HG03354 (cell line): ENCODE data around the gene IPO9.
"Not testable (repeated sequence)": the region's sequence is repeated elsewhere in the genome, so short reads cannot be mapped to it uniquely, and the experiment has no call there.

ENCODE experiments used
- ATAC-seq: cut with Tn5 transposase; IDR thresholded peaks from one replicate; pipeline ENCODE4 v1.9.1; 2021; ENCODE audit warnings: mild to moderate bottlenecking; ENCODE audit not compliant: unreplicated experiment, poor library complexity, severe bottlenecking

IPO9 gene

DNA sequence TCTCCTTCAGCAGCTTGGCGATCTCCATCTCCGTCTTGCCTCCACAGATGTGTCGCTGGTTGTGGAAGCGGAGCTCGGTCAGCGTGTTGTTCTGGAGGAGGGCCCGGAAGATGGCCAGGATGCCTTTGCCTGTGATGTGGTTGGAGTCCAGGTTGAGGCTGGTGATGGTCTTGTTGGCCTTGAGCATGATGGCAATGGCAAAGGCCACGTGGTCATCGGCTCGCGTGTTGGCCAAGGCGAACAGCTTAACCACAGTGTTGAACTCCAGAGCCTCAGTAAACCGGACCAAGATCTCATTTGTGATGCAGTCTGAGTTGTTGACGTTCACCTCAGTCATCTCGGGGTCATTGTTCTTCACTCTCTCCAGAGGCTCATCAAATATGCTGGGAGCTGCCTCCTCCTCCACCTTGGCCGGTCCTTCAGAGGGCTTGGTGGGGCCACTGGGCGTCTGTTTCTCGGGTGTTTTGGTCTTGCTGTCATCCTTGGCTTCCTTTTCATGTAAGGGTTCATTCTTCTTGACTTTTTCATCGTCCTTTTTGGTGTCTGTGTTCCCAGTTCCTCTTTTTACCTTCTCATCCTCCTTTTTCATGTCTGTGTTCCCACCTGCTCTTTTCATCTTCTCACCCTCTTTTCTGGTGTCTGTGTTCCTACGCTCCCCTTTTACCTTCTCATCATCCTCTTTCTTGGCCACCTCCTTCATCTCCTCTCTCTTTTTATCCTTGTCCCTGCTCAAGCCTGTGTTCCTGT is 70.9 kb downstream of the IPO9 start:
- no peak for ATAC-seq

DNA sequence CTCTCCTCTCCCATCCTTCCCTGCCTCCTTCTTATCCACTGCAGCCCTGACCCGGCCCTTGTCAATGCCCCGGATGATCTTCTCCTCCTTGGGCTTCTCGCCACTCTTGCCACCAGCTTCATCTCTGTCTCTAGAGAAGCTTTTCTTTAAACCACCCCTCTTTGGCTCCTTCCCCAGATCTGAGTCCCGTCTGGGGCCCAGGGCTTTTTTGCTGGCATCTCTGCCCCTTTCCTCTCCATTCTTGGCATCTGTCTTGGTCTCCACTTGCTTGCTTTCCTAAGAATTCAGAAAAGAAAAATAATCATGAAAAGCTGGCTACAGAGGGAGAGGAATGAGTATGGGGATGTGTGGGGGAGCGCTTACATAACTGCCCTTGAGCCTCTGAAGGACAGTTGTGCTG is 71.5 kb downstream of the IPO9 start:
- ATAC-seq: no peak

DNA sequence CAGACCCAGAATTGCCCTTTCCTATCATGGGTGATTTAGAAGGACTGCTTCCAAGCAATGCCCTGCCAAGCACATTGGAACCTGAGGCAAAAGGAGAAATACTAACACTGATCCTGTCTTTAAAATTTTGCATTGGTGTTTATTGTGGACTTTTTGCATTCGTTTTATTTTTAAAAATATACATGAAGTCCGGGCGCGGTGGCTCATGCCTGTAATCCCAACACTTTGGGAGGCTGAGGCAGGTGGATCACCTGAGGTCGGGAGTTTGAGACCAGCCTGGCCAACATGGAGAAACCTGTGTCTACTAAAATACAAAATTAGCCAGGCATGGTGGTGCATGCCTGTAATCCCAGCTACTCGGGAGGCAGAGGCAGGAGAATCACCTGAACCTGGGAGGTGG is 72.1 kb downstream of the IPO9 start:
- ATAC-seq: not testable (repeated sequence)

DNA sequence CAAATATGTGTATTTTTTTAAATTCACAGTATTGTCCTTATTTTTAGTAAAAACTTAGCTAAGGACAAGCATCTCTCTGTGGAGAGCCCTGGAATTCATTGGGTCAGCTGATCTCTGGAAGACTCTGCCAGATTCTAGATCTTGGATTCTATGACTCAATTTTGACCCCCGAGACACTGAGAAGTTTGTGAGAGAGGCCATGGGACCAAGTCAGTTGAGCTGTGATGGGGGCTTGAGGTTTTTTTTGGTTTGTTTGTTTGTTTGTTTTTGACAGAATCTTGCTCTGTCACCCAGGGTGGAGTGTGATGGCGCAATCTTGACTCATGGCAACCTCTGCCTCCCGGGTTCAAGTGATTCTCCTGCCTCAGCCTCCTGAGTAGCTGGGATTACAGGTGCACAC is 73.2 kb downstream of the IPO9 start:
- no peak for ATAC-seq

DNA sequence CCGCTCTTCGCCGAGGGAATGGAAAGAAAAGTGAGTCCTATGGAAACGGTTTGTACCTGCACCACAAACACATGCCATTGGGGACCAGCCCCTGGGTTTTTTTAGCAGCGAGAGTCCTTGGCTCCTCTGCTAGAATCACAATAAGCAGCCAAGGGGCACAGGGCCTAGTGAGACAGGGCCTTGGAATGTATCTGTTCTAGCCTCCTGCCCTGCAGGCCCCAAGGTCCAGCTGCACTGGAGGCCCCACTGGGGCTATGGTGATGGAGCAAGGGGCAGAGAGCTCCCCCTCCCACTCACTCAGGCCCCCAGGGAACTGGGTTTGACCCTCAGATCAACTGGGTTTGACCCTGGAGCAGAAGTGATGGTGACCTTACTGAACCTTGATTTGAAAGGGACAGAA is 74.2 kb downstream of the IPO9 start:
- no peak for ATAC-seq

DNA sequence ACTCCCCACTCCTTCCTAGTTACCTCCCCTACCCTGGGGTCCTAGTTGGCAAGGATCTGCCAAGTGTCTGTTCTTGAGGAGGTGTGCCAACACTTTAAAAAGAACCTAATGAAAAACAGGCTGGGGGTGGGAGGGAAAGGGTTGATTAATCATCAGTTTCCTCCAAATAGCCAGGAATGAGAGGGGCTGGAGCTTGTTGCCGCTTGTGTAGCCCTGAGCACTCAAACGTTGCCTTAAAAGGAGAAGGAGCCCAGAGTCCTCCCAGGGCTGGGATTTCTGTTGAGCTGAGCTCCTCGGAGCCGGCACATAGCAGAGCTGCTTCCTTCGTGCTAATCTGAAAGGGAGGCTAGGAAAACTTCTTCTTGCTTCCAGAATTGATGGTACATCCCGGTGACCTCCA is 75.6 kb downstream of the IPO9 start:
- no peak for ATAC-seq

DNA sequence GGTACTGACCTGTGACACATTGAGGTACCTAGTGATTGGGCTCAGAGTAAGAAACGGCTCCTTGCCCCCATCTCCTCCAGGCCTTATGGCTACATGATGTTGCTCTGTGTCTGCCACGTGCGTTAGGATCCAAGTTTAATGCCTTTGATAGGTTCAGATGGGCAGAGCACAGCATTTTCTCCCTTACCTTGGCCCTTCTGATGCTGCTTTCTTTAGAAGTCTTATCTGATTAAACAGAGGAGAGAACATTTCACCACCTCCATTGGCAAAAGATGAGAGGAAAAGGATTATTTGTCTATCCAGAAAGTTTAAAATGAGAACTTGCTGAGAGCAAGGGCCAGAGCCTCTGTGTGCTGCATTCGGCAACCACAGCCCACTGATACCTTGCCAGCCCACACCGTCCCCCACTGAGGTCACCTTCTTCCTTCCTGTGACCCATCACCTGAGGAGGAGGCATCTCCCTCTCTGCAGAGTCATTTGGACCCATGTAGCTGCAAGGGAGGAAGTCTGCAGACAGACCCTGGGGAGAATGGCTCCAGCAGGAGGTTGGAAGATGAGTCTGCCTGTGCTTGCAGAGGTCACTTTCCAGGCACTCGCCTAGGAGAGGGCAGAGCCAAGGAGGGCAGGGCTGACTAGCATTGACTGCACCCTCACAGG is 76.4 kb downstream of the IPO9 start:
- ATAC-seq: no peak

DNA sequence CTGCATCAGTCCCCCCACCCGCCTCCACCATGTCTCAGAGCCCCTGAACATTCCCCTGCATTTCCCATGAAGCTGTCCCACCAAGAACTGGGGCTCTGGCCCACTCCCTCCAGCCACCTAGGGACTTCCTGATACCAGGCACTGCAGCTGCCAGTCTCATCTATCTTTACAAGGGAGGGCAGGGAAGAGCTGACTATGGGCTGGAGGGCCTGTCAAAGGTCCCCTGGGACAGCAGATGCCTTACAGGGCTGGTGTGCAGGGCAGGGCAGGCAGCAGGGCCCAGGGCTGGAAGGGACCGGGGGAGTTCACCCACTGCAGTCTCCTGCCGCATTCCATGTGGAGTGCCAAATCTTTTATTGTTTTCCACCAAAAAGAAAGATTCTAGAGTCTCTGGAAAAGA is 77.4 kb downstream of the IPO9 start:
- no peak for ATAC-seq

DNA sequence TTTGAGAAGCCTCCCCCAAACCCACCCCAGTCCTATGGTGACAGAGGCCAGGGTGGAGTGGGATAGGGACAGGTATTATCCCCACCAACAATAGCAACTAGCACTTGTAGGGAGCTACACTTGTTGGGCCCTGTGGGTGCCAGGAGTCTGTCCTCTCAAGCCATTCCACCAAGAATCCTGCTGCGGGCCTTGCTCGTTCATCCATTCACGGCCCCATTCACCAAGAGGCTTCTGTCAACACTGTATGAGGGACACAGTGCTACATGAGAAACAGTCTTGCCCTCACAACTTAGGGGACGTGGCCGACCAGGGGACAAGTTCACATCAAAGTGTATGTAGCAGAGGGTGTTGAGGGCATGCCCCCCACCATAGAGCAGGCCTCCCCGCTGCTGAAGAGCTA is 78.7 kb downstream of the IPO9 start:
- no peak for ATAC-seq

DNA sequence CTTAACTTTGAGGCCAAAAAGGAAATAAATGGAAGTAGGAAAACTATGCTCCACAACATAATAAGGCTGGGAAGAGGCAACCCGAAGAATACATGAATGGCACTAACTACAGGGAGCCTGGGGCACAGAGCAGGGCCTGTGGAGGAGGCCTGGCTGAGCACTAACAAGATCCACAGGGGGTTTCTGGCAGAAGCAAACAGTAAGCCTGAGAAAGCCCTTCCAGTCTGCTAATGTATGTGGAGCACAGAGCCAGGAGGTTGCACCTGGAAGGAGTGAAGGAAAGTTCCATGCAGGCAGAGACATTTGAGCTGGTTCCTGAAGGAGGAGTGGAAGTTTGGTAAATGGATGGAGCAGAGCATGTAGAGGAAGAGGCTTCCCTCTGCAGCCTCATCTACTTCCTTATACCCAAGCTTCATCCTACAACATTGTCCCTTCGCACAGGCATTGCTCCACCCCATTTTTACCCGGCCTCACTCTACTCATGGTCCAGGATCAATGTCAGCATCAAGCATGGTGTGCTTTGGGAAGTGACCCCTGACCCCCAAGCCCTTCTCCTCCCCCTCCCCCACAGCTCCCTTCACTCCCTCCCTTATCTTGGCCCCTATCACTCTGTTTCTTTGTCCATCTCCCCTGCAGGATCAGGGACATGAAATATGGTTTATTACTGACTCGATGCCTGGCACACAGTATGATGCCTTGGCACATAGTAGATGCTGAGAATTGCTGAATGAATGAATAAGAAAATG is 83.0 kb downstream of the IPO9 start:
- ATAC-seq: no peak

DNA sequence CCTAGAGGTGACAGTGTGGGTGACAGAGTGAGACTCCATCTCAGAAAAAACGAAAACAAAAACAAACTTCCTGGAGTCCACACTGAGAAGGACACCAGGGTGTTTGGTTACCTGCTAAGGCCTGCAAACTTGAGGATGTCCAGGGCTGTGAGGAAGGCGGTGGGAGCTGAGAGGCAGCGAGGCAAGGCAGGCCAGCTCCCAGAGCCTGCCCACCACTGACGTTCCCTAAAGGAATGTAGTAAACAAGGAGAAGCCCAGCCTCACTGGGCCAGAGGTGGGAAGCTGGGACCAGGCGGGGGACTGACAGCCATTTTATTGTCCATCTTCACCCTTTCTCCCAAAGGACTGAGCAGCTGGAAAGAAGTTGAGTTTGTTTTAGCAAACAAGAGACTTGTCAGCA is 83.9 kb downstream of the IPO9 start:
- no peak for ATAC-seq

DNA sequence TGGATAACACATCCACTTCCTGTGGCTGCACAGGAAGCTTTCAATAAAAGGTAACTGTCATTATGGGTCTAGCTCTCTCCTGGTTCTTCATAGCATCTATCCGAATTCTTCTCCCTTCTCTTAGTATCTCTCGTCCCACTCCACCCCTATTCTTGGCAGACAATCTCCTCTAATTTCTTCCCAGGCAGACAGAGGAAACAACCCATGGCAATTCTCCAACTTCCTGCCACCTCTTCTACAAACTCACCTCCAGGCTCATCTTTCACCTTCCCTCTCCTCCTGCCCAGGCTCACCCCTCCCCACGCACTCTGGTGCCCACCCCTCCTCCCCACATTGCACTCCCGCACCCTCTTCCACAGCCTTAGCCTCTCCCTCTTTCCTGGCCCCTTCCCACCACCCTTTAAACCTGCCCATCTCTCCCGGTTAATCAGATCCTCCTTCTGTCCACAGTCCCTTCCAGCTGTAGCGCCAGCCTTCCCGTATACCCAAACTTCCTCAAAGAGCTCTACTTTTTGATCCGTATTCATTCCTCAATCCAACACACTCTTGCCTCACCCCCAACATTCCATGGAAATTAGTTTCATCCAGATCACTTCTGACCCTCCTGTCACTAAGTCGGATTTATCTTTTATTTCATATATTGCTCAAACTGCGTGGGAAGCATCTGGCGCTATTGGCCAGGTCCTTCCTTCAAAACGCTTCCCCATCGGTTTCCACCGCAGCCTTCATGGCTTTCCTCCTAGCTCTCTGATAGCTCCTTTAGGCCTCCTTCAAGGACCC is 85.7 kb downstream of the IPO9 start:
- ATAC-seq: no peak

DNA sequence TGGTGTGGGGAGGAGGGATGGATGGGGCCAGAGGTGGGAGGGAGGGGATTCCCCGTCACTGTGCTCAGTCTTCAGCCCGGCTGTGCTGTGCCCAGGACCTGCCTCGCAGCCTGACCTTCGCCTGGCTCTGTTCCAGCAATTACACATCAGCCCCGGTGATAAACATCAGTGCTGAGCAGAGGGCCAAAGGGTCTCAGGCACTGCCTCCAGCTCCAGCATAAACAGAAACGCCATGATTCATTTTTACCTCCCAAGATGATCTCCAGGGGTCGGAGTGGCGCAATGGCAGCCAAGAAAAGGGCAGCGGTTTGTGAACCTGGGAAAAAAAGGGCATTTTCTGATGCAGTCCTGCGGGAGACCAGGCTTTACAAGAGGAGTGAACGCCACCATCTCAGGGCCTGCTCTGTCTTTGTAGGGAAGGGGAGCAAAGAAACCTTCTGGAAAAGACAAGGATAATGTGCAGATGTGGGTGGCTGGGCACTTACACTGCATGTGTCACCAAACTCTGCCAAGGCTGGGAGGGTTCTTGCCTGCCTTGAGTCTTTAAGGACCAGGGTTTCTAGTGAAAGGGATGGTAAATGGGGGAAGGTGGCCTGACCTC is 87.8 kb downstream of the IPO9 start:
- no peak for ATAC-seq

DNA sequence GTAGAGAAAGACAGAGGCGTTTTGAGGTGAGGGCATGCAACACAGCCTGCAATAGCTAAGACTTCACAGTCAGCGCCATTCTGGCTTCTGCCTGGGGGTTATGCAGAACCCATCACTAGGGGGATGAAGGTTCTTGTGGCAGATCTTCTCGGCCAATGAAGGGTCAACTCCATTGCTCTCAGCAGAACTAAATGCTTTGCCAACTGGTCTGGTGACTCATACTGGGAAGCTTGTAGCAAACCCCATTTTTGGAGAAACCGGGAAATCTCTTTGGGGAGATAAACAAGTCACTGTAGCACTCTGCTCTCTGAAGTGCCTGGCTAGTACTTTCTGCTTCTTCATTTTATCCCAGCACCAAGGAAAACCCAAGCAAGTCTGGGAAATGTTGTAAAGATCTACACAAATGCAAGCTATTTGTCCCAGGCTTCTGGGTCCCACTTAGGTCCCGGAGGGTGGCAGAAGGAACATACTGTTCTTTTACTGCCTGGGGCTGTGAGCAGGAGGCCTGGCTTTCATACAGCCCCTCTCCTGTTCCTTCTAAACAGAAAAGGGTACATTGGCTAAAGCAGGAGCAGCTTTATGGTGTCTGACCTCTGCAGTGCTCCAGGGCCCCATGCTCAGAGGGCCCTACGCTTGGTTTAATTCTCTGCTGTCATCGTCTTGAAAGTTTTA is 88.5 kb downstream of the IPO9 start:
- ATAC-seq: no peak

DNA sequence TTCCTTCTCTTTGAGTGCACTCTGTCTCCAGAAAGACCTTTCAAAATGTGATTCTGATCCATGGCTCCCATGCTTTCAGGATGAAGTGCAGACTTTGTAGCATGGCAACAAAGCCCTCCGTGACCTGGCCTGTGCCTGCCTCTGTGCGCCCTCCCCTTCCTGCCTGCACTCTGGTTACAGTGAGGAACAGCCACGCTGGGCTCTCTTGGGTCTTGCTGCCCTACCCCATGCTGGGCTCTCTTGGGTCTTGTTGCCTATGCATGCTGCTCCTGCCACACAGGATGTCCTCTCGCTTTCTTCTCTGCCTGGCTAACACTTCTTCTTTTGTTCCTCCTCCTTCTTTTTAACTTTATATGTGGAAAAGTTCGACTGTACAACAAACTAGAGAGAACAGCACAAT is 89.4 kb downstream of the IPO9 start:
- ATAC-seq: no peak

DNA sequence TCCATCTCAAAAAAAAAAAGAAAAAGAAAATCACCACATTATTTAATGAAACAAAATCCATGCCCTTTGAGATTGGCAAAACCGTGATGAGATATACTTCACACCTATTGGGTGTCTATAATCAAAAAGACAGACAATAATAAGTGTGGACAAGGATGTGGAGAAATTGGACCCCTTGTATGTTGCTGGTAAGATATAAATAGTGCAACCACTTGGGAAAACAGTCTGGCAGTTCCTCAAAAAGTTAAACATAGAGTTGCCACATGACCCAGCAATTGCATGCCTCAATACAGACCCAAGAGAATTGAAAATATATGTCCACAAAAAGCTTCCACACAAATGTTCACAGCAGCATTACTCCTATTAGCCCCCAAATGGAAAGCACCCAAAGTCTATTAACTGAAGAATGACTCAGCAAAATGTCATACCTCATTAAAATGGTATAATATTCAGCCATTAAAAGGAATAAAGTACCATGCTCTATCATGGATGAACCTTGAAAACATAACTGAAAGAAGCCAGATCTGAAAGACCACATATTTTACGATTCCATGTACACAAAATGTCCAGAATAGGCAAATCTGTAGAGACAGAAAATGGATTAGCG is 93.1 kb downstream of the IPO9 start:
- ATAC-seq: no peak

DNA sequence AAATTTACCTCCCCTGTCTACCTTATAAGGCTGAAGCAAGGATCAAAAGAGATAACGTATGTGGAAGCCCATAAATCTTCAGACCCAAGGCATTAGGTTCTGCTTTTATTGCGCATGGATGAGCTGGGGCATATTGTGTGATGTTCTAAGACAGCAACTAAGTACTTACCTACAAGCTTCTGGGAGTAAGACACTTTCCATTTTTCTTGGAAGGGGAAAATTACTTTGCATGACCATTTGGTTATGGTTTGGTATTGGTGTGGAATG is 96.3 kb downstream of the IPO9 start:
- ATAC-seq: no peak

DNA sequence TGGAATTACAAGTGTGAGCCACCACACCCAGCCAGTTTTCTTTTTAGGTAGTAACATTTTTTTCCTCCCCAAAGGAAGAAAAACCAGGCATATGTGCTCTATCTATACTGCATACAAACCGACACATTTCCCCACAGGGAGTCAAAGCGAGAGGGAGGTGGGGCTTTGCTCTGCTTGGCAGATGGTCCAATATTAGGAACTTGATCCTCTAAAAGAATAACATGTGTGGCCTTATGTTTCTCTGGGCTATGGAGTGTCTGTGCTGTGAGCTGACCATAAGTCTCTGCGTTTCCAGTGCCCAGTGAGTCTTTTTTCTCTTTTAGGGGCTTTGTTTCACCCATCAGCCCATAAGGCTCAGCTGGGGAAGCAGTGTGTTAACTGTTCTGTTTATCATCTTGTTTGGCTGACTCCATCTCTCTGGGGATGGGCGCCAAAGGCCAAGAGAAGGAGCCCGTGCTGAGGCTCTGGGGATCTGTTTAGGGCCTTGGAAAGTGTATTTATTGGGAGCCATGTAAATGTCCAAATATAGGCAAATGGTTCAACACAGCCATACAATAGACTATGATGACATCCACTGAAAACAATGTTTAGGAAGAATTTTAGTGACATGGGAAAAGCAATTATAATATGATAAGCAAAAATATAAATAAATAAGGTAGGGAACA is 97.2 kb downstream of the IPO9 start:
- ATAC-seq: no peak

DNA sequence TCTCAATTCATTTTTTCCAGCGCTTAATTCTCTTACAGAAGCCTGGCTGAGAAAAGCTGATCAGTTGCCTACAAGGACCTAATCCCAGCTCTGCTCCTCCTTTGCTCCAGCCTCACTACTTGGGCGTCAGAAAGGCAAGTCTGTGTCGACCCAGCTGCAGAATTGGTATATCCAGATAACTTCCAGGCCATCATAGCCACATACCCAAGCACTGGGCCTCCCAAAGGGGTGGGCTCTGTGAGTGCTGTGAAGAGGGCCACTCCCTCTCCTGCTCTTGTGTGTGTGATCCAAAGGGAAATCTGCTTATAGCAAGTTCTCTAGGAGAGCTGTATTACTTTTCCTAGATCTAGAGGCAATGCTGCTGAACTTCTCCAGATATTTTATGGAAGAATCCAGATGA is 99.3 kb downstream of the IPO9 start:
- no peak for ATAC-seq
